Muscle of leg (tissue), 16 donors: ENCODE data around the gene TMEM139. TPM values are rescaled to one million over a fixed set of nuclear protein-coding genes. Genes with fewer than 3 reads are reported as not detected.
A peak's percentile ranks its signal among the peaks of the same experiment; 100 is the strongest.

Experiments used
- DNase-seq: peaks from one replicate; pipeline ENCODE4 v3.0.0; 2013
- H3K27ac ChIP-seq: one replicate; pipeline ENCODE4 v1.5.1; 2013; ENCODE audit warnings: mild to moderate bottlenecking, low read length, control low read depth
- H3K27me3 ChIP-seq: one replicate; pipeline ENCODE4 v1.6.1; 2013; ENCODE audit warnings: low read length; ENCODE audit not compliant: control insufficient read depth, insufficient read depth
- H3K36me3 ChIP-seq: one replicate; pipeline ENCODE4 v1.6.1; 2013; ENCODE audit warnings: low read length; ENCODE audit not compliant: control insufficient read depth, insufficient read depth
- H3K4me1 ChIP-seq: one replicate; pipeline ENCODE4 v1.6.1; 2013; ENCODE audit warnings: low read length; ENCODE audit not compliant: control insufficient read depth, insufficient read depth
- H3K4me3 ChIP-seq: one replicate; pipeline ENCODE4 v1.5.1; 2013; ENCODE audit warnings: low read length, control low read depth
- H3K9me3 ChIP-seq: replicated peaks from 2 replicates; pipeline ENCODE4 v1.6.1; 2013; ENCODE audit warnings: low read depth, low read length; ENCODE audit not compliant: control insufficient read depth
- WGBS: methylation state at CpG from one replicate; pipeline ENCODE4 v1.1.5; 2013; ENCODE audit warnings: missing lambda C conversion rate; ENCODE audit not compliant: insufficient coverage; 5-methylcytosine and 5-hydroxymethylcytosine counted together
- long read RNA-seq, 11 donors: transcript quantifications; one replicate each; lab custom pipeline, GENCODE V29; 2026
- polyA plus RNA-seq, 8 donors: library from polyadenylated mRNA; unstranded; fragments of 120-200 nt; gene quantifications; one replicate each; pipeline versions ENCODE4 v1.2.1 to v1.2.3, GENCODE V29; 2013; ENCODE audit warnings: inconsistent platforms in 1 of 8, low replicate concordance in 1 of 8; ENCODE audit not compliant: insufficient read length in 8 of 8, insufficient read depth in 1 of 8
- total RNA-seq: library from RNA; stranded (reverse); fragments of 120-200 nt; gene quantifications from one replicate; pipeline ENCODE4 v1.2.4, GENCODE V29; 2013

TMEM139 gene
- total RNA-seq: 0.40 TPM
- polyA plus RNA-seq: 1 to 10 TPM in 4 of 8 donors, under 1 TPM in 4; 0.67 to 3.9 (median 1.0) TPM
- long read RNA-seq, donor 1: 0 reads
- long read RNA-seq, donor 2: 0 reads
- long read RNA-seq, donor 3: 0 reads
- long read RNA-seq, donor 4, partial matches to known transcripts: 0 of 1 reads
- long read RNA-seq, donor 4, other reads (novel, unspliced or antisense): 0 of 1 reads
- long read RNA-seq, donor 5, partial matches to known transcripts: 0 of 1 reads
- long read RNA-seq, donor 5, other reads (novel, unspliced or antisense): 0 of 1 reads
- long read RNA-seq, donor 6, partial matches to known transcripts: 0 of 1 reads
- long read RNA-seq, donor 6, other reads (novel, unspliced or antisense): 0 of 1 reads
- long read RNA-seq, donor 7: 0 reads
- long read RNA-seq, donor 8: 0 reads
- long read RNA-seq, donor 9: 0 reads
- long read RNA-seq, donor 10: 0 reads
- long read RNA-seq, donor 11: 0 reads

GRCh38 chr7:143284591-143285469 lies at the start of gene TMEM139:
TMEM139 (plus strand) TSS chr7:143284958; CDS start chr7:143285958, 1,000 bp downstream.
- no peaks in the 10 kb centered on the region for H3K9me3 ChIP-seq
- H3K36me3 ChIP-seq: no peaks in the 10 kb centered on the region
- peak within 1 kb of the TSS; percentile 51 for H3K27ac ChIP-seq
- peaks cover 35% of the 10 kb centered on the region for H3K4me1 ChIP-seq
- no peak within 1 kb of the TSS for H3K4me3 ChIP-seq
- DNase-seq: no peak
- no peaks in the 10 kb centered on the region for H3K27me3 ChIP-seq
- 46% methylated on average over 10 of the region's 19 CpGs for WGBS

GRCh38 chr7:143235561-143235960 lies 49.2 kb upstream of the TMEM139 start:
- WGBS: no CpG with 5 or more reads among the region's 1 CpG
- H3K27me3 ChIP-seq: no peaks in the 10 kb centered on the region
- no peaks in the 10 kb centered on the region for H3K36me3 ChIP-seq
- H3K27ac ChIP-seq: no peak overlapping the region
- no peak overlapping the region for H3K4me3 ChIP-seq
- H3K9me3 ChIP-seq: peaks cover 7% of the 10 kb centered on the region
- H3K4me1 ChIP-seq: no peaks in the 10 kb centered on the region
- DNase-seq: no peak

GRCh38 chr7:143236408-143236990 lies 48.3 kb upstream of the TMEM139 start:
- Histone ChIP-seq H3K27me3 (no peaks in the 10 kb centered on the region), H3K36me3 (no peaks in the 10 kb centered on the region), H3K27ac (no peak overlapping the region), H3K4me1 (peaks cover 2% of the 10 kb centered on the region), H3K4me3 (no peak overlapping the region), H3K9me3 (peaks cover 7% of the 10 kb centered on the region)
- WGBS: no CpG with 5 or more reads among the region's 3 CpGs
- no peak for DNase-seq

GRCh38 chr7:143237366-143237765 lies 47.4 kb upstream of the TMEM139 start:
- peaks cover 2% of the 10 kb centered on the region for H3K4me1 ChIP-seq
- H3K4me3 ChIP-seq: no peak overlapping the region
- peak; percentile 41 for DNase-seq
- H3K9me3 ChIP-seq: peaks cover 7% of the 10 kb centered on the region
- no peak overlapping the region for H3K27ac ChIP-seq
- no peaks in the 10 kb centered on the region for H3K36me3 ChIP-seq
- no peaks in the 10 kb centered on the region for H3K27me3 ChIP-seq

- Histone ChIP-seq H3K9me3 (peaks cover 7% of the 10 kb centered on the region), H3K27ac (no peak overlapping the region), H3K4me3 (no peak overlapping the region), H3K4me1 (peaks cover 5% of the 10 kb centered on the region), H3K36me3 (no peaks in the 10 kb centered on the region), H3K27me3 (no peaks in the 10 kb centered on the region)
- no CpG with 5 or more reads among the region's 1 CpG for WGBS
- DNase-seq: no peak
These were observed 46.3 kb upstream of the TMEM139 start for GRCh38 chr7:143238289-143238980.

- H3K4me1 ChIP-seq: peaks cover 5% of the 10 kb centered on the region
- no peak overlapping the region for H3K27ac ChIP-seq
- no peaks in the 10 kb centered on the region for H3K27me3 ChIP-seq
- DNase-seq: peak; percentile 57
- peaks cover 7% of the 10 kb centered on the region for H3K9me3 ChIP-seq
- H3K36me3 ChIP-seq: no peaks in the 10 kb centered on the region
- no peak overlapping the region for H3K4me3 ChIP-seq
These were observed 44.9 kb upstream of the TMEM139 start for GRCh38 chr7:143239813-143240212.

GRCh38 chr7:143240291-143241168 lies 44.2 kb upstream of the TMEM139 start:
- 3% methylated on average over 4 of the region's 9 CpGs for WGBS
- peak; percentile 89 for DNase-seq
- Histone ChIP-seq H3K36me3 (no peaks in the 10 kb centered on the region), H3K9me3 (peaks cover 7% of the 10 kb centered on the region), H3K4me1 (peaks cover 5% of the 10 kb centered on the region), H3K4me3 (no peak overlapping the region), H3K27me3 (no peaks in the 10 kb centered on the region), H3K27ac (peak overlapping the region; percentile 31)

- Histone ChIP-seq H3K27ac (no peak overlapping the region), H3K4me3 (no peak overlapping the region), H3K4me1 (peaks cover 5% of the 10 kb centered on the region), H3K9me3 (peaks cover 2% of the 10 kb centered on the region), H3K36me3 (no peaks in the 10 kb centered on the region), H3K27me3 (no peaks in the 10 kb centered on the region)
- DNase-seq: no peak
- 100% methylated on average over 3 of the region's 11 CpGs for WGBS
These were observed 42.5 kb upstream of the TMEM139 start for GRCh38 chr7:143242306-143242705.

GRCh38 chr7:143243111-143243510 lies 41.6 kb upstream of the TMEM139 start:
- WGBS: 80% methylated on average over 1 of the region's 7 CpGs

More at GRCh38 chr7:143243111-143243510, 41.6 kb upstream of the TMEM139 start:
- peaks cover 5% of the 10 kb centered on the region for H3K4me1 ChIP-seq
- H3K9me3 ChIP-seq: no peaks in the 10 kb centered on the region
- H3K27me3 ChIP-seq: no peaks in the 10 kb centered on the region
- DNase-seq: no peak
- H3K4me3 ChIP-seq: no peak overlapping the region
- H3K36me3 ChIP-seq: no peaks in the 10 kb centered on the region
- no peak overlapping the region for H3K27ac ChIP-seq
